Measurements from ENCODE around the gene SLC24A1.

Gene SLC24A1

GRCh38 chr15:65621638-65622037 is at the start of gene SLC24A1:
SLC24A1 (plus strand) TSS chr15:65621938; CDS start chr15:65624081, 2,143 bp downstream.
- Histone ChIP-seq H3K9me3 (ENCODE audit: control insufficient read depth, insufficient read depth, low read length) (no peaks in the 10 kb centered on the region), H3K4me3 (ENCODE audit: low read length) (no peak within 1 kb of the TSS), H3K27ac (ENCODE audit: low read length) (no peak within 1 kb of the TSS), H3K4me1 (ENCODE audit: control insufficient read depth, insufficient read depth, low read length) (no peaks in the 10 kb centered on the region), H3K27me3 (ENCODE audit: control insufficient read depth, insufficient read depth, low read length) (no peaks in the 10 kb centered on the region), H3K36me3 (ENCODE audit: control insufficient read depth, insufficient read depth, low read length) (no peaks in the 10 kb centered on the region)
- no CpG with 5 or more reads among the region's 6 CpGs for WGBS (ENCODE audit: insufficient coverage, insufficient read length)
- DNase-seq (ENCODE audit: low read depth, low spot score), result no peak

GRCh38 chr15:65571971-65572370 is 49.8 kb upstream of the SLC24A1 start:
- DNase-seq (ENCODE audit: low read depth, low spot score), result no peak
- H3K27me3 ChIP-seq (ENCODE audit: control insufficient read depth, insufficient read depth, low read length), result no peaks in the 10 kb centered on the region
- H3K36me3 ChIP-seq (ENCODE audit: control insufficient read depth, insufficient read depth, low read length), result peaks cover 10% of the 10 kb centered on the region; the same call in 1 of the 2 replicates
- no peak overlapping the region for H3K4me3 ChIP-seq (ENCODE audit: low read length)
- H3K9me3 ChIP-seq (ENCODE audit: control insufficient read depth, insufficient read depth, low read length), result no peaks in the 10 kb centered on the region
- H3K4me1 ChIP-seq (ENCODE audit: control insufficient read depth, insufficient read depth, low read length), result no peaks in the 10 kb centered on the region
- H3K27ac ChIP-seq (ENCODE audit: low read length), result no peak overlapping the region
- WGBS (ENCODE audit: insufficient coverage, insufficient read length), result no CpG with 5 or more reads among the region's 2 CpGs

GRCh38 chr15:65576664-65577063 is 45.1 kb upstream of the SLC24A1 start:
- no CpG with 5 or more reads among the region's 1 CpG for WGBS (ENCODE audit: insufficient coverage, insufficient read length)
- Histone ChIP-seq H3K9me3 (ENCODE audit: control insufficient read depth, insufficient read depth, low read length) (no peaks in the 10 kb centered on the region), H3K36me3 (ENCODE audit: control insufficient read depth, insufficient read depth, low read length) (peaks cover 11% of the 10 kb centered on the region; the same call in 1 of the 2 replicates), H3K27ac (ENCODE audit: low read length) (no peak overlapping the region), H3K4me1 (ENCODE audit: control insufficient read depth, insufficient read depth, low read length) (no peaks in the 10 kb centered on the region), H3K4me3 (ENCODE audit: low read length) (no peak overlapping the region), H3K27me3 (ENCODE audit: control insufficient read depth, insufficient read depth, low read length) (no peaks in the 10 kb centered on the region)
- DNase-seq (ENCODE audit: low read depth, low spot score), result no peak

GRCh38 chr15:65577129-65577996 is 44.4 kb upstream of the SLC24A1 start:
- no peaks in the 10 kb centered on the region for H3K4me1 ChIP-seq (ENCODE audit: control insufficient read depth, insufficient read depth, low read length)

GRCh38 chr15:65578904-65579728 is 42.6 kb upstream of the SLC24A1 start:
- no peak overlapping the region for H3K27ac ChIP-seq (ENCODE audit: low read length)
- peaks cover 11% of the 10 kb centered on the region; the same call in 1 of the 2 replicates for H3K36me3 ChIP-seq (ENCODE audit: control insufficient read depth, insufficient read depth, low read length)
- H3K4me1 ChIP-seq (ENCODE audit: control insufficient read depth, insufficient read depth, low read length), result no peaks in the 10 kb centered on the region
- H3K9me3 ChIP-seq (ENCODE audit: control insufficient read depth, insufficient read depth, low read length), result no peaks in the 10 kb centered on the region
- H3K27me3 ChIP-seq (ENCODE audit: control insufficient read depth, insufficient read depth, low read length), result no peaks in the 10 kb centered on the region
- H3K4me3 ChIP-seq (ENCODE audit: low read length), result no peak overlapping the region
- no peak for DNase-seq (ENCODE audit: low read depth, low spot score)
- no CpG with 5 or more reads among the region's 8 CpGs for WGBS (ENCODE audit: insufficient coverage, insufficient read length)

More at GRCh38 chr15:65577129-65577996, 44.4 kb upstream of the SLC24A1 start:
- H3K27ac ChIP-seq (ENCODE audit: low read length), result no peak overlapping the region
- H3K9me3 ChIP-seq (ENCODE audit: control insufficient read depth, insufficient read depth, low read length), result no peaks in the 10 kb centered on the region
- H3K27me3 ChIP-seq (ENCODE audit: control insufficient read depth, insufficient read depth, low read length), result no peaks in the 10 kb centered on the region
- DNase-seq (ENCODE audit: low read depth, low spot score), result no peak
- H3K36me3 ChIP-seq (ENCODE audit: control insufficient read depth, insufficient read depth, low read length), result peaks cover 11% of the 10 kb centered on the region; the same call in 1 of the 2 replicates
- no CpG with 5 or more reads among the region's 6 CpGs for WGBS (ENCODE audit: insufficient coverage, insufficient read length)
- H3K4me3 ChIP-seq (ENCODE audit: low read length), result no peak overlapping the region

- WGBS (ENCODE audit: insufficient coverage, insufficient read length), result no CpG with 5 or more reads among the region's 3 CpGs
- Histone ChIP-seq H3K4me3 (ENCODE audit: low read length) (no peak overlapping the region), H3K36me3 (ENCODE audit: control insufficient read depth, insufficient read depth, low read length) (peaks cover 7% of the 10 kb centered on the region; the same call in 1 of the 2 replicates), H3K4me1 (ENCODE audit: control insufficient read depth, insufficient read depth, low read length) (no peaks in the 10 kb centered on the region), H3K27me3 (ENCODE audit: control insufficient read depth, insufficient read depth, low read length) (no peaks in the 10 kb centered on the region), H3K27ac (ENCODE audit: low read length) (no peak overlapping the region), H3K9me3 (ENCODE audit: control insufficient read depth, insufficient read depth, low read length) (no peaks in the 10 kb centered on the region)
- no peak for DNase-seq (ENCODE audit: low read depth, low spot score)
These were observed 42.0 kb upstream of the SLC24A1 start for GRCh38 chr15:65579762-65580161.

GRCh38 chr15:65580287-65580686 is 41.5 kb upstream of the SLC24A1 start:
- Histone ChIP-seq H3K9me3 (ENCODE audit: control insufficient read depth, insufficient read depth, low read length) (no peaks in the 10 kb centered on the region), H3K27ac (ENCODE audit: low read length) (no peak overlapping the region), H3K27me3 (ENCODE audit: control insufficient read depth, insufficient read depth, low read length) (no peaks in the 10 kb centered on the region), H3K4me3 (ENCODE audit: low read length) (no peak overlapping the region), H3K36me3 (ENCODE audit: control insufficient read depth, insufficient read depth, low read length) (peaks cover 7% of the 10 kb centered on the region; the same call in 1 of the 2 replicates), H3K4me1 (ENCODE audit: control insufficient read depth, insufficient read depth, low read length) (no peaks in the 10 kb centered on the region)
- DNase-seq (ENCODE audit: low read depth, low spot score), result no peak

GRCh38 chr15:65583701-65584100 is 38.0 kb upstream of the SLC24A1 start:
- Histone ChIP-seq H3K27me3 (ENCODE audit: control insufficient read depth, insufficient read depth, low read length) (no peaks in the 10 kb centered on the region), H3K4me1 (ENCODE audit: control insufficient read depth, insufficient read depth, low read length) (no peaks in the 10 kb centered on the region), H3K36me3 (ENCODE audit: control insufficient read depth, insufficient read depth, low read length) (peaks cover 2% of the 10 kb centered on the region; the same call in 1 of the 2 replicates), H3K27ac (ENCODE audit: low read length) (no peak overlapping the region), H3K9me3 (ENCODE audit: control insufficient read depth, insufficient read depth, low read length) (no peaks in the 10 kb centered on the region), H3K4me3 (ENCODE audit: low read length) (no peak overlapping the region)
- no peak for DNase-seq (ENCODE audit: low read depth, low spot score)
- no CpG with 5 or more reads among the region's 1 CpG for WGBS (ENCODE audit: insufficient coverage, insufficient read length)

GRCh38 chr15:65584241-65584640 is 37.5 kb upstream of the SLC24A1 start:
- Histone ChIP-seq H3K27ac (ENCODE audit: low read length) (no peak overlapping the region), H3K4me1 (ENCODE audit: control insufficient read depth, insufficient read depth, low read length) (no peaks in the 10 kb centered on the region), H3K27me3 (ENCODE audit: control insufficient read depth, insufficient read depth, low read length) (no peaks in the 10 kb centered on the region), H3K9me3 (ENCODE audit: control insufficient read depth, insufficient read depth, low read length) (no peaks in the 10 kb centered on the region), H3K4me3 (ENCODE audit: low read length) (no peak overlapping the region), H3K36me3 (ENCODE audit: control insufficient read depth, insufficient read depth, low read length) (peaks cover 2% of the 10 kb centered on the region; the same call in 1 of the 2 replicates)
- DNase-seq (ENCODE audit: low read depth, low spot score), result no peak

GRCh38 chr15:65587094-65587493 is 34.6 kb upstream of the SLC24A1 start:
- Histone ChIP-seq H3K27me3 (ENCODE audit: control insufficient read depth, insufficient read depth, low read length) (no peaks in the 10 kb centered on the region), H3K9me3 (ENCODE audit: control insufficient read depth, insufficient read depth, low read length) (no peaks in the 10 kb centered on the region), H3K4me1 (ENCODE audit: control insufficient read depth, insufficient read depth, low read length) (no peaks in the 10 kb centered on the region), H3K36me3 (ENCODE audit: control insufficient read depth, insufficient read depth, low read length) (peaks cover 3% of the 10 kb centered on the region; the same call in 1 of the 2 replicates), H3K27ac (ENCODE audit: low read length) (no peak overlapping the region), H3K4me3 (ENCODE audit: low read length) (no peak overlapping the region)
- DNase-seq (ENCODE audit: low read depth, low spot score), result no peak
- WGBS (ENCODE audit: insufficient coverage, insufficient read length), result no CpG with 5 or more reads among the region's 1 CpG

Data from iPS DF 6.9 (cell line).